OCI-M1 (cell line): ENCODE results near the gene ABL1.

Experiments
- DNase-seq: peaks from one replicate; lab custom pipeline; 2025; lab: John Stamatoyannopoulos, UW

Gene ABL1

GRCh38 chr9:130849356-130849755 is 14.3 kb downstream of the ABL1 start:
- DNase-seq = no peak

- no peak for DNase-seq
Measured at GRCh38 chr9:130852801-130853200, 17.7 kb downstream of the ABL1 start.

DNA sequence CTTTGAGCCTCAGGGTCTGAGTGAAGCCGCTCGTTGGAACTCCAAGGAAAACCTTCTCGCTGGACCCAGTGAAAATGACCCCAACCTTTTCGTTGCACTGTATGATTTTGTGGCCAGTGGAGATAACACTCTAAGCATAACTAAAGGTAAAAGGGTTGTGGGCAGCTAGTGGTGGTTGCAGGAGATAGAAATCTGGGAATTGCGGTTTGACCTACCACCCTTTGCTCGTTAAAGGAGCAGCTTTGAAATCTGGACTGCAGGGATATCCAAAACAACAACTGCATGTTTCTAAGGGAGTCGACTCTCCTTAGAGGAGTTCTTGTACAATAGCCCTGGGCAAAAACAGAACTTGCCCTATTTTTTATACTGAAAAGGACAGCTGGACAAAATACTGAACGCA is 19.0 kb downstream of the ABL1 start:
- peak; percentile 11 for DNase-seq

DNA sequence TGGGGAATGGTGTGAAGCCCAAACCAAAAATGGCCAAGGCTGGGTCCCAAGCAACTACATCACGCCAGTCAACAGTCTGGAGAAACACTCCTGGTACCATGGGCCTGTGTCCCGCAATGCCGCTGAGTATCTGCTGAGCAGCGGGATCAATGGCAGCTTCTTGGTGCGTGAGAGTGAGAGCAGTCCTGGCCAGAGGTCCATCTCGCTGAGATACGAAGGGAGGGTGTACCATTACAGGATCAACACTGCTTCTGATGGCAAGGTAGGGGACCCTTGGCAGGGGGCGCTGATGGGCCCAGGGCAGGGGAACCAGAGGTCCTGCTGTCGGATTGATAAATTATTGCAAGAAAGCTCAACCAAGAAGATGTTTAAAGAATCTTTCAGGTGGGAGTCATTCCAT is 19.8 kb downstream of the ABL1 start:
- DNase-seq = no peak

- no peak for DNase-seq
Measured at GRCh38 chr9:130856474-130856873, 21.4 kb downstream of the ABL1 start.

- no peak for DNase-seq
Measured at GRCh38 chr9:130857864-130858738, 23.0 kb downstream of the ABL1 start.

DNA sequence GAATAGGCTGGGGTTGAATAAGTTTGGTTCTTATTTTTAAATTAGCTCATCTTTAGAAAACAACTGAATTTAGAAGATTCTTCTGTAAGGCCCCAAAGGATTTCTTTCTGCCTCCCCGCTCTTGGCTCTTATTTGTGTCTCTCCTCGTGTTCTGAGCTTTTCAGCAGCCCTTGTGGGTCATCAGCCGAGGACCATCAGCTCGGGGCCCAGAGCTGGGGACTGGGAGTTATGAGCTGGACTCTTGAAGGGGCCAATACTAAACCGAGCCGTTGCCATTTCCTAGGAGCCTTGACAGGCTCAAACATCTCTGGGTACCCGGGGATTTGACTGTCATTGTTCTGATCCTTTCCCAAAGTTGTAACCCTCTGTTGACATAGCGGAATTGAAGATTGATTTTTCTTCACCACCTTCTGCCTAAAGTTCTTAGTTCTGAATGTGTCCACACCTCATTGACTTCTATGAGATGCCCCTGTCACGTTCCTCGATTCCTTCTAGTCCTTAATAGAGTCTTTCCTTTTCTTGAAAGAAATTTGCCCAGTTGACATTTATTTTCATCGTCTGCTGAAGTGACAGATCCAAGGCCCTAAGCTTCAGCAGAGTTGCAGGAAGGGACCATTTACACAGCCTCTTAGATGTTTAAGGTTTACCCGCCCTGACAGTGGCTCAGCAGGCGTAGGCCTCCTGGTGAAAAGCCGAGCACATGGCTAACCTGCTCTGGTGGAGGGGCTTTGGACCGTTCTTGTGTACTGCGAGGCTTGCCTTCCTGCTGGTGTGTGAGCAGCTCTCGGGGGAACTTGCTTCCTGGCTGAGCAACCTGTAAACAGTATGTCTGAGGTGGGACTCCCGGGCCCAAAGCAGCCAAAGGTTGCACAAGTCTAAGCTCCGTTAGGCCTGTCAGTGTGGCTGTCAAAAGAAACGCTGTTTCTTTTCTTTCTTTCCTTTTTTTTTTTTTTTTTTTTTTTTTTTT is 24.0 kb downstream of the ABL1 start:
- no peak for DNase-seq

DNA sequence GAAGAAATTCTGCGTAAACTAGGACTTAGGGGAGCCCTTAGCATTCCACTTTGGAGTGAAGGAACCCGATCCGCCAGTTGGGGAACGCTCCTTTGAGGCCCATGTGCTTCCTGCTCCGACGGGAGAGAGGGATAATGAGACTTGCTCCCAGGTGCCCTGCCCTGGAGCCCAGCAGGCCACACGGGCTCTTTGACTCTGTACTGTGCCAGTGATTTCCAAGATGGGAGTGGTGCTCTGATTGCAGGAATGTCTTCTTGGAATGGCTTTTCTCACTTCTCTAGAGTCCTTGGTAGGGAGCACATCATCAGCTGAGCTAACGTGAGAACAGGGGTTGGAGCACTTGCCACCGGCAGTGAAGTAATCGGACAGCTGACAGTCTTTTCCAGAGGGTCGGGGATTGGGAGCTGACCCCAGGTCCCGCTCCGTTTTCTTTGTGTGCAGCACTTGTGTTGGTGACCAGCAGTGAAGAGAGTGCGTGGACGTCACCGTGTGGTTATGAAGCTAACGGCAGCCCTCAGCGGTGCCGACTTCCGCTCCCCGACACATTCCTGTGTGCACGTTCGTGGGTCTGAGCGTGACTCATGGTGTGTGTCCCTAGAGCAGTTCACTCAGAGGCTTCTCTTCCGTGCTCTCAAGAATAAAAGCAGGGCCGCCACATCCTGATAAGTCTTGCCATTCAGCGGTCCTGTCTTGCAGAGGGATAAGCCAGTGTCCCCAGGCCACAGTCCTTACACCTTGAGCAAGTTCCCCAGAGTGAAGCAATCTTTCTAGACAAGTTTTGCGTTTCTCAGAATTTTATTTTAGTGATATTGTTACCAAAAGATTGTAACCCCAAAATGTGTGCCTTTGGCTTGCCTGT is 25.6 kb downstream of the ABL1 start:
- DNase-seq = no peak

DNA sequence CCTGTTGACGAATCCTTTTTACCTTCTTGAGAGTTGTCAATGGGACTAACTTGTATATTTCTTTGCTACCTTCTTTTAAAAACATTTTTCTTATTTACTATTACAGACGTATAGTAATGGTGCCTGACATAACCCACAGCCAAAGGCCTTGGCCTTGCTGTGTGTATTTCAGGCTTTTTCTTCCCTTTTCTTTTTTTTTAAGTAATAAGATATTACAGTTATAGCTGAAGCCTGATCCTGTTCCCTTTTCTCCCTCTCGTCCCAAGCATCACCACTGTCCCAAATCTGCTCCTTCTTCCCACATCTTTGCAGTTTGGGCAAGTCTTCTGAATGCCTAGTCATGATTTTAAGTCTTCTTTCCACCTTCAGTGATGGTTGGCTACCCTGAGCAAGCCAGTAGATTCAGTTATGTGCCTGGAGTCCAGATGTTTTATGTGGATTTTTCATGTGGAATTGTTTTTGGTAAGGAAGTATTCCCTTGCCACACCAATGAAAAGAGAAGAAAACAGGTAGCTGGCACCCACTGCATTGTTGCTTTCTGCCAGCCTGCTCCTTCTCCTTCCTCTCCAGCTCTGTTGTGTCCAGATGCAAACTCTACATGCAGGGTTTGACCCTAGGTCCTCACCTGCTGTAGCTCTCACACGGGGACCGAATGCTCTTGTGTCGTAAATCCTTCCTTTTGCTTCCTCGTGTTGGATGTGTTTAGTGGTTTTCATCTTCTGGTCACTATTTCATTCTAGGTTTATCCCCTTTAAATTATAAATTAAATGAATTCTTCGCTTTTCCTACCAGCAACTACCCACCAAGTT is 26.5 kb downstream of the ABL1 start:
- DNase-seq = no peak

GRCh38 chr9:130862217-130862616 is 27.2 kb downstream of the ABL1 start:
- no peak for DNase-seq

- DNase-seq = no peak
Measured at GRCh38 chr9:130862747-130863146, 27.7 kb downstream of the ABL1 start.

- no peak for DNase-seq
Measured at GRCh38 chr9:130864541-130864940, 29.5 kb downstream of the ABL1 start.

DNA sequence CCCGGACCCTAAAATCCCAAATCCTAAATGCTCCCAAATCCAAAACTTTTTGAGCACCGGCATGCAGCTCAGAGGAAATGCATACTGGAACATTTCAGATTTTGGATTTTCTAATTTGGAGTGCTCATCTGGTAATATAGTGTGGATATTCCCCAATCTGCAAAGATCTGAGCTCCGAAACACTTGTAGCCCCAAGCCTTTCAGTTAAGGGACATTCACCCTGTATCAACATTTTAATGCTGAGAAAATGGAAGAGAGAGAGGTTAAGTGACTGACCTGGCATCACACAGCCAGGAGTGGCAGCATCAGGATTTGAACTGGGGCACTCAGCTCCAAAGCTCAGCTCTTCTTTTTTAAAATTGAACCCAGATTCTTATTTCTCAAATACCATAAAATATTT is 30.9 kb downstream of the ABL1 start:
- DNase-seq = no peak

DNA sequence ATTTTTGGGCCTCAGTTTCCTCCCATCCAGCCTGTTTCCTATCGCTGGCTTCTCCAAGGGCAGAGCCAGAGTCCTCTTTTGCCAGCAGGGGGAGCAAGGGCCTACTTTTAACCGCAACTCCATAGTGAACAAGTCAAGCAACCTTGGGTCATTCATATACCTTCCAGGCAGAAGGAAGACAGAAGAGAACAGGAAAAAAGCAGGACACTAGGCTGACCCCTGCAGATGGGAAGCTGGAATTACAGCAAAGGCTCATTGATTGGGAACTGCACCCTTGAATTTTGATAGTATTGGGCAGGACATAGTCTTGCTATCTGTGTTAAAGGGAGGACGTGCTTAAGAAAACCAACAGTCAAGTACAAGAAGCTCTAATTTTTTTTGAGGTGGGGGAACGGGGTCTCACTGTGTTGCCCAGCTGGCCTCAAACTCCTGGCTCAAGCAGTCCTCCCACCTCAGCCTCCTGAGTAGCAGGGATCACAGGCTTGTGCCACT is 31.5 kb downstream of the ABL1 start:
- DNase-seq = peak; percentile 87

DNA sequence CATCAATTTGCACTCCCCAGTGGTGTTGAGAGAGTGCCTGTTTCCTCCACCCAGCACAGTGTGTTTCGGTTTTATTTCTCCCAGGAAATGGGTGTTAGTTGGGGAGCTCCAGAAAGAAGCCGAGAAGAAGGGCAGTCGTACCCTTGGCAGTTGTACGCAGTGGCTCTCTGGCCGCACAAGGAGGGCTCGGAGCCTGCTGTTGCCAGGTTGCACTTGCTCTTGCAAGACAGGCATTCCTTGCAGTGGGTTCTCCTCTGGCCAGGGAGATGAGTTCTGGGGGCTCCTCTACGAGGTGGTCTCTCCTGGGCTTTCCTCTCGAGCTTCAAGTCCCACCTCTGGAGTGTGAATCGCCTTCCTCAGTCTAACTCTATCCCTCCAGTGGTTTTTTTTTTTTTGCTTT is 32.5 kb downstream of the ABL1 start:
- DNase-seq = no peak

- DNase-seq = no peak
Measured at GRCh38 chr9:130868230-130868629, 33.2 kb downstream of the ABL1 start.

- no peak for DNase-seq
Measured at GRCh38 chr9:130869250-130869649, 34.2 kb downstream of the ABL1 start.

DNA sequence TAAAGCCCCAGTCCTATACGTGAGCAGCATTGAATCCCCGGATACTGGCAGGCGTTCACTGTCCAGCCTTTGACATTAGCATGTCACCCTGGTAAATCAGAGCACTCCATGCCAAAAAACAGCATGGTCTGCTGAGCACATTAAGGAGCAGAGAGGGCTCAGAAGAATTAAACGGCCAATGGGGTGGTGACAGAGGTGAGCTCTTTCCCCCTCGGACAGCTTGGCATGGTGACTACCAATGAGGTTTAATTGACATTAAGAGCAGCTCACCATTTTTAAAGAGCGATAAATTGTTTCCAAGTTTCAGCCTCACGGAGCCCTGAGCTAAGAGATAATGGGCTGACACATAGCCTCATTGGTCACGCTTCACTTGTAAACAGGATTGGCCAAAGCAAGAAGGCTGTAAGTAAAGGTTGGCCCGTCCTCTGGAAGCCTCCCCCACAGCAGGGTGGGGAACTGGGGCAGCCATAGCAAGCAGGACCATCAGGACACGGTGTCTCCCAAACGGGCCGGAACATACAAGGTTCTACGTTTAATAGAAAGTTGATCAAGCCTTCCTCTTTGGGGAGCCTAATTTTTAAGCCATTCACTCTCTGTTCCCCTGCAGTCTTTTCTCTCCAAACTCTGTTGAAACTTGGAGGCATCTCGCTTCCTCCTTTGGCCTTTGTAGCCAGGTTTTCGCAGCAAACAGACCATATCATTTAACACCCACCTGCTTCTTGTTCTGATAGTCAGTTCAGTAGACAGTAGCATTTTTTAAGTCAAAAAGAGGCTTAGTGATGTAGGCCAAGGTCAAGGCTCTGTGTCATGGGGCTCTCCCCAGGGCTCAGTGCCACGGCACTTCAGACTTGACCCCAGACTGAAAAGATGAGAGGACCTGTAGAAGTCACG is 35.7 kb downstream of the ABL1 start:
- DNase-seq = no peak

GRCh38 chr9:130871395-130872062 is 36.5 kb downstream of the ABL1 start:
- no peak for DNase-seq
